ENCODE measurements around the gene PCSK6.

DNA sequence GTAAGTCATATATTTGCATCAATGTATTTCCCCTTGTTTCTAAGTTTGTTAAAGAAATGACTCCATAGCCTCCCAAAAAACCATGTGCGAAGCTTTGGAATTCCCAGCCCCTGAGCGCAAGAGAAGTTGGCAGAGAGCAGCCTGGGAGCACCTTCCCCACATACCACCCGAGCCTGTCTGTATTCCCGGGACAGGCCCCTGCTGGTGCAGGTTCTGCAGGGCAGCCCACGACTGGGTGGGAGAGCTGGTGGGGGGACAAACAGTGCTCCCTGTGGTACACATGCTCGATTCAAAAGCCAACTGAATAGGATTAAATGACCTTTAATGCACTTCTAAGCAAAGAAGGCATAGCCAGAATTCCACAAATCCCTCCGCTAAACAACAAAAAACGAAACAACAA is 119.8 kb downstream of the PCSK6 start:
- TF ChIP-seq, protein P1, sequence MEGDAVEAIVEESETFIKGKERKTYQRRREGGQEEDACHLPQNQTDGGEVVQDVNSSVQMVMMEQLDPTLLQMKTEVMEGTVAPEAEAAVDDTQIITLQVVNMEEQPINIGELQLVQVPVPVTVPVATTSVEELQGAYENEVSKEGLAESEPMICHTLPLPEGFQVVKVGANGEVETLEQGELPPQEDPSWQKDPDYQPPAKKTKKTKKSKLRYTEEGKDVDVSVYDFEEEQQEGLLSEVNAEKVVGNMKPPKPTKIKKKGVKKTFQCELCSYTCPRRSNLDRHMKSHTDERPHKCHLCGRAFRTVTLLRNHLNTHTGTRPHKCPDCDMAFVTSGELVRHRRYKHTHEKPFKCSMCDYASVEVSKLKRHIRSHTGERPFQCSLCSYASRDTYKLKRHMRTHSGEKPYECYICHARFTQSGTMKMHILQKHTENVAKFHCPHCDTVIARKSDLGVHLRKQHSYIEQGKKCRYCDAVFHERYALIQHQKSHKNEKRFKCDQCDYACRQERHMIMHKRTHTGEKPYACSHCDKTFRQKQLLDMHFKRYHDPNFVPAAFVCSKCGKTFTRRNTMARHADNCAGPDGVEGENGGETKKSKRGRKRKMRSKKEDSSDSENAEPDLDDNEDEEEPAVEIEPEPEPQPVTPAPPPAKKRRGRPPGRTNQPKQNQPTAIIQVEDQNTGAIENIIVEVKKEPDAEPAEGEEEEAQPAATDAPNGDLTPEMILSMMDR (IDR thresholded peaks at IDR 0.05; ENCODE audit: insufficient read depth, low read length): no peak
- no peak for TF ChIP-seq POLR2AphosphoS5 (IDR thresholded peaks at IDR 0.05; ENCODE audit: low read depth)

Measured in HL-60 (cell line).